NCI-H1105 (cell line): ENCODE results near the gene ANKRD44.

Source experiments
- DNase-seq: peaks from one replicate; lab custom pipeline; 2025; lab: John Stamatoyannopoulos, UW

The ANKRD44 gene

DNA sequence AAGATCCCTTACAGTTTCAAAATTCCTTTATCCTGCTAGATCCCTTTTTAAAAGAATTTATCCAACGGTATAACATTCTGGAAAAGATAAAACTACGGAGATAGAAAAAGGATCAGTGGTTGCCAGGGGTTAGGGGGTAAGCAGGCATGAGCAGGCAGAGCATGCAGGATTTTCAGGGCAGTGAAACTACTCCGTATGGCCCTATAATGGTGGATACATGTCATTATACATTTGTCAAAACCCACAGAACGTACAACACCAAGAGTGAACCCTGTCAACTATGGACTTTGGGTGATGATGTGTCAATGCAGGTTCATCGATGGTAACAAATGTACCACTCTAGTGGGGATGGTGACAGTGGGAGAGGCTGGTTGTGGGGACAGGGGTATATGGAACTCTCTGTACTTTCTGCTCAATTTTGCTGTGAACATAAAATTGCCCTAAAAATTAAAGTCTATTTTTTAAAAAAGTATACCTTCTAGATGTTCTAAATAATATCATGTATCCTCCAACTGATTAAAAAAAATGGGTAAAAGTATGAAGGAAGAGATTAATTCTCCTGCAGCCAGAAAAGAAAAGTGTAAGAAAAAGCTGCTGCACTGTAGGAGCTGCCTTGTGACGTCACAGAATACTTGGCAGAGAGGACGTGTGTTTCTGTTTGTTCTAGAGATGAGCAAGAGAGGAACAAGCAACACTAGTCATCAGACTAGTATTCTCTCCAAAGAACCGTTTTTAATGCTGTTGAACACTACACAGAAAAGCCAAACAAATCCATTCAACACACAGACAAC is 23.6 kb downstream of the ANKRD44 start:
- no peak for DNase-seq

DNA sequence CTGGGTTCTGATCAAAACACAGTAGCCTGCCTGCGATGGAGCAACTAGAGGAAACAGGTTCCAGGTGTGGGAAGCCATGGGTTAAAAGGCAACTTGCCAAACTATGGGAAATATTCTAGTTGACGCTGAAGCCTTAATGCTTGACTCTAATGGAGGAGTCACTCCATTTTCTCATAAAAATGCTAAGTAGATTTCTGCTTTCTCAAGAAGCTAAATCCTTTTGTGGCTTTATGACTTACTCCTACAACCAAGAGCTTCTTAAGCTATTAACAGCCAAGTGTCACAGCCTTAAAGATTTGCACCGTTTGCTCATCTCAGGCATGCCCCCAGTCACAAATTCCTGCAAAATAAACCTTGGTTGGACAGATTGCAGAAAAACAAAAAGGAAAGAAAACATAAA is 25.2 kb downstream of the ANKRD44 start:
- no peak for DNase-seq

DNA sequence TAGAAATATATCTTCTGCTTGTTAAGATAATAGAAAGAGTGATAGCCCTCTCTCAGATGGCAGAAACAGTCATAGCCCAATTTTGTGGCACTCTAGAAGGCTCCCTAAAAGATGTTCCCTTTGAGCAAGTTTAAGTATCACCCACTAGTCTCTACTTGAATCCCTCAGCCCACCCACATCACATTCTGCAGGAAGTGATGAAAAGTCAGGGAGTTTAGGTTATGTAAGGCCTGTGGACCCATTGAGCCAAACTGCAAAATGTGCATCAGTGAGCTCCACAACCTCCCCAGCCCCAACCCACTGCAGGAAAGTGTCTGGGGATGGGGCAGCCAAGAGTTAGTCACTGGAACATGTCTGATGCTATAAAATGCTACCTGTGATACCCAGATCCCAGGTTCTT is 25.6 kb downstream of the ANKRD44 start:
- no peak for DNase-seq

DNA sequence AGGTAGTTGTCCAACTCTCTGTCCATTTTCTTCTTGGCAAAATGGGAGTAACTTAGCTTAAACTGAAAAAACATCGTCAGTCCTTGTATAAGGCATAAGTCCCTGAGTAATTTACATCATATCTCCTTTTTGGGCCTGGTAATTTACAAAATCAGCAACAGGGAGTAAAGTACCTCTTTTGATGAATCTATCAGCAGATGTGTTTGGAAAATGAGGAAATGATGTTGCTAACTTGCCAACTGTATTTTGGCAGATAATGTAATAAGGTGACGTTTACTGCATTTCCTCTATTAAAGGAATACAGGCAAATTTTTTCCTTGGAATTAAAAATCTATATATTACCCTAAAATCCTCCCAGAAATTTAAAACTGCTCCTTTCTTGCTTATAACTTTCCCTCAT is 29.2 kb downstream of the ANKRD44 start:
- DNase-seq: no peak

DNA sequence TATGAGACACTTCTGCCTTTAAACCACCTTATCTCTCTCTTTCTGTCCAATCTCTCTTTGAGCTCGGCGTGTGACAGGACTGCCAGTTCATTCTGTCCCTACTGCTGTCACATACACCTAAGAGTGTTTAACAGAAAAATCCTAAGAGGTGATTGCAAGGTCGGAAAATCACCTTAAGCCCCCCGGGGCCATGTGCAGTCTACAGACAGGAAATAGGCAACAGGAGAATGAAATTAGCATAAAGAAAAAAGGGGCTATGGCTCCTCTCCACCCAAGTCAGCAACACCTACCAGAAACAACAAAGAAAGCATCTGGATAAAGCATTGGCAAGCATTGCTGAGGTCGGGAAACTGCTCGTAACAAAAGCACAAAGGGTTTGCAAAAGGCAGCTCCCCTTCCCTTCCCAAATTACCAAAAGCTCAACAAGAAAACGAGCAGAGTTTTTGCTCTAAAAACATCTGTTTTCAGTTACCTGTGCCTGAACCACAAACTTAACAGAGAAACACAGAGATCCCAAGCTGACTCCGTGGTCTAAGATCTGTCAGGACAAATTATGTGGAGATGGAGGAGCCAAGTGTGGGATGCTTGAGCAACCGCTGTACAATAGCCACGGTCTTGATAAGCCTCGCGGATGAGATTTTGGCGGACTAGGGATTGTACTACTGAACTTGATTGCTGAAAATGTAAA is 30.4 kb downstream of the ANKRD44 start:
- no peak for DNase-seq

DNA sequence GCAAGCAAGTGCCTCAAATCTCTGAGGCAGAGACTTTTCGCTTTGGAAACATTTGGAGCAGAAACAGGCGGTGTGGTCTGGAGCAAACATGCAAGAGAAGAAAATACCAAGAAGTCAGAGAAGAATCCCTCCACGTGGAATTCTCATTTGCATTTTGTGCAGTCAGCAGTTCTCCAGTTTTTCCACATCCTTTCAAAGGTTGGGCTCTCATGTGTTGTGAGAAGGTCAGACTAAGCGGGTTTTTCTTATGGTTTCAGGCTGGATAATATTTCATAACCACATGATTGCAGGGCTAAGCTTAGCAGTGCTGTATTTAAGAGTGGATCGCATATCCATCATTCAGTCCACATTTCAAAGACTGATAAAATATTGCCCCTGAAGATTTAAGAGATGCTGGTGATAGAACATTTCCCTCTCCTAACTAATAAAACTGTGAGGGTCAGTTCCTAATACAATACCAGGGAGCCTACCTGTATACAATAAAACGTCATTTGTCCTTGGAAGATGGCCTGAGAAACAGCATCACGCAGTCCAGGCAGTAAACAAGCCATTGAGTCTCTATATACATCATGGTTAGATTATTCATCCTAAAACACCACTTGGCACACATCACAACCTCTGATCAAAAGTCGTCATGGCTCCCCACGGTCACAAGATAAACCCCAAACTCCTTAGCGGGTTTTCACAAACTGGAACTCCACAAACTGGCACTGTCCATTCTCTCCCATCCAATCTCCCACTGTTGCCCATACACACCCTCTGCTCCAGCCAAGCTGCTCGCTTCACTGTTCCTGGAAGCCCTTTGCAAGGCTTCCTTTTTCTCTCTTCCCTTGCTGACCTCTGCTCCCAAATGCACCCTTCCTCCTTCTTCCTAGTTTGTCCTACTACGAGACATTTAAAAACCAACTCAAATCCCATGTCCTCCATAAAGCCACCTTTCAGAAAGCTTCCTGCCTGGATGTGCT is 31.5 kb downstream of the ANKRD44 start:
- DNase-seq: no peak

DNA sequence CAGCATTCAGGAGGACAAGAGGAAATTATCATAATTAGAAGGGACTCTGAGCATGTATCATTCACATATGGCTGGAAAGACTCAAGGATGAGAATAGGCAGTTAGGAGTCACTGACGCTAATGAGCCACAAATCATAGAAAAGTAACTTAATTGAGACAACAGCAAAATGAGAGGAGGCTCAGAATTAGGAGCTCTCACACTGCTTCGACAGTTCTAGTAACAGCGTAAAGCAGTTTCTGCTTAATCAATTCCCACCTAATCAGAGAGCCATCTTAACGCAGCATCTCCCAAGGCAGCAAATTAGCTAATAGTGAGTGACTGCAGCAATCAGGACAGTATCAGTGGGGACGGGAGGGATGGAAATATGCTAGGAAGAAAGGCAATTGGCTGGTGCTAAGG is 32.8 kb downstream of the ANKRD44 start:
- DNase-seq: no peak

DNA sequence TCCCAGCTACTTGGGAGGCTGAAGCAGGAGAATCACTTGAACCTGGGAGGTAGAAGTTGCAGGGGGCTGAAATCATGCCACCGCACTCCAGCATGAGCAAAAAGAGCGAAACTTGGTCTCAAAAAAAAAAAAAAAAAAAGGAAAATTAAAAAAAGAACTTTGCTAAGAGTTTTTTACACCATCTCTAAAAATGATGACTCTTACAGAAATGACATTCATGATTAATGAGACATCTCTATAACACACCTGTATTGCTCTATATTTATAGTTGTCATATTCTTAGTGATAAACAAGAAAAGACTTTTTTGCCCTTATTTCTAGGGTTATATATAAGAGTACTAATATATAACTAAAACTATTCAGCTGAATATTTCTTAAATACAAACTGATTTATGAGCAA is 34.4 kb downstream of the ANKRD44 start:
- DNase-seq: no peak

DNA sequence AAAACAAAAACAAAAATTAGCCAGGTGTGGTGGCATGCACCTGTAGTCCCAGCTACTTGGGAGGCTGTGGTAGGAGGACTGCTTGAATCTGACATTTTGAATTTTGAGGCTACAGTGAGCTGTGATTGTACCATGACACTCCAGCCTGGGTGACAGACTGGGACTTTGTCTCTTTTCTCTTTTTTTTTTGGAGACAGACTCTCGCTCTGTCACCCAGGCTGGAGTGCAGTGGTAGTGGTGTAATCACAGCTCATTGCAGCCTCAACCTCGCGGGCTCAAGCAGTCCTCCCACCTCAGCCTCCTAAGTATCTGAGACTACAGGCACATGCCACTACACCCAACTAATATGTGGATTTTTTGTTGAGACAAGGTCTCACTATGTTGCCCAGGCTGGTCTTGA is 35.6 kb downstream of the ANKRD44 start:
- DNase-seq: no peak

DNA sequence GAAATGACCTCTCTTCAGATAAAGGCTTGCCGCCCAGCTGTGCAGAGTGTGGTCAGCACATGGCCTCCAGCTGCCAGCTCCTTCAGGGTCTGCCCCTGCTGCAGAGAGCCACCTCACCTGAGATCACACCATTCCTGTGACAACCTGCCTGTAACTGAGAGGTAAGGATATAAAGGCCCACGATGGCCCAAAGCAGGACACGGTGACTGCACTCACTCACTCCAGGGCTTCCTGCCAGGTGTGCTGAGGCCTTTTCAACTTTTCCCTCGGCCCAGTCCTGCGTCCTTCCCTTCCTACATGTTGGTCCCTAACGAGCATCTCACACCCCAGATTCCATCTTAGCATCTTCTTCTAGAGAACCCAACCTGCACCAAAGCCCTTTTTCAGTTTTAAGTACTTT is 36.2 kb downstream of the ANKRD44 start:
- DNase-seq: no peak

DNA sequence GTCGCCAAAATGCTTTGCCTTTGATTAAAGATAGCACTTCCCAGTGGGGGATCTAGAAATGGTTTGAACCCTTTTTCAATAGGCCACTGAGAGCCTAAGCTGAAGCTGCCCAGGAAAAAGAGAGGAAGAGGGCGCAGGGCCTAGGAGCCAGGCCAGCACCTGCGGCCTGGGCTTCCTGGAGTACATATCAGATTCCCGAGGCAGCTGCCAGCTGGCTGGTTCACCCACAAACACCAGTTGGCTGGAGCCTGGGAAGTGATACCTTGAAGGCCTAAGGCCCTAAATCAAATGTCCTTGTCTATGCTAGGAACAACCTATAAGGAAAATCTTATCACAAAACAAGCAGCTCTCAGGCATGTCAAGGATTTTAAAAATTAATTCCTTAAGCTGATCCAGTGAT is 37.1 kb downstream of the ANKRD44 start:
- peak; percentile 65 for DNase-seq

DNA sequence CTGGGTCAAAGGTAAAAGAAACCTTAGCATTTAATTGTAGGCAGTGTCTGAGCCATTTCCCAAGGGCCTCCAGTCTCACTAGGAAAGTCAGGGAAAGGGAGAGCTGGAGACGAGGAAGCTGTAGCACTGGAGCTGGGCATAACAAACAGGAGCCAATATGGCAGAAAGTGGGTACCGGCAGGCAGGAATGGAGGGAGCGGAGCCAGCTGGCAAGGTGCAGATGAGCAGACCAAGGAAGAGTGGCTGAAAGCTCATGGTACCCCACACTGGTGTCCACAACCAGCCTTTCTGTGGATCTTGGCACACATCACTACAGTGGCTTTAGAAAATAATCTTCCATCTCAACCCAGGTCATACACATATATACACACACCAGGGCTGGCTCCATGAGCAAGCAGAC is 40.0 kb downstream of the ANKRD44 start:
- no peak for DNase-seq

DNA sequence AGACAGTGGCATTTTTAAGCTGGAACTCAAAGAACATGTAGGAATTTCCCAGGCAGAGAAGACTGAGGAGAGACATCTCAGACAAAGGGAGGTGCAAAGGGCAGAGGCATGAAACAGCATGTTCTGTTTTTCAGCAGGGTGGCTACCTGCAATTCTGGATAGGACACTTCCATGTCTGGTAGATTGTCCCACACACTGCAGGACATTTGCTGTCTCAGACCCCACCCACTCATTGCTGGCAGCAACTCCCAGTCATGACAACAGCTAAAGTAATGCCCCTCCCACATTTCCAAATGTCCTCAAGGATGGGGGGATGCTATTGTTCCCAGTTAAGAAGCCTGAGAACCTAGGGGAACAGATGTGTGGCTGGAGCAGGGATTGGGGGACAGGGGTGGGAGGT is 40.8 kb downstream of the ANKRD44 start:
- DNase-seq: no peak

DNA sequence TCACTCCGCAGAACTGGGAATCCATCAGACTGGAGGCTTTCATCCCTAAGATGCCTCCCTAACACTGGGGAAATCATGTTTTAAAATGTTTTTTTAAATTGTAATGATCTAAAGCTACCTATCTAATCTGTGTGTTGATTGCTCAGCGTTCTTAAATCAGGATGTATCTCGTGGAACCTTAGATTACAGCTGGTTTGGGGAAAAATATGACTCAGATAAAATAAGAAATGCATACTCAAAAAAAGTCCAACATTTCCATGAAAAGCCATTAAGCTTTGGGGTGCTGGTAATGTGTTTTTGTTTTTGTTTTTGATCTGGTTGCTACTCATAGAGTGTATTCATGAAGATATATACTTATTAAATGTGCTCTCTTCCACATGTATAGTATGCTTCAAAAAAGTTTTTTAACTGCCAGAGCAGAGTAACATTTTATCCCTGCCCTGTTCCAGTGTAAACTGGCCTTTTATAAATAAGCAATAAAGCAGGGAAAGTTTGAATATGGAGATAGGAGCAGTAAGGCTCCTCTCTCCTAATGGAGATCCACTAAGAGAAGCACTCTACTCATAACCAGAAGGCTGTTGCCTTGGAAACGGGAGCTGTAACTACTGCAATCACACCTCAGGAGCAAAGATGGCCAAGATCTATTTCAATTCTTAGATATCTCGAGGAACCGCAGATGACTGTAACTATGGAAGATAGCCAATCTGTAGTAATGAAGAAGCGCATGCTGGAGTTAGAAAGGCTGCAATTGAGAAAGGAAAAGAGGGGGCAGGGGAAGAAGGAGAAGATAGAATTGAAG is 41.6 kb downstream of the ANKRD44 start:
- no peak for DNase-seq

DNA sequence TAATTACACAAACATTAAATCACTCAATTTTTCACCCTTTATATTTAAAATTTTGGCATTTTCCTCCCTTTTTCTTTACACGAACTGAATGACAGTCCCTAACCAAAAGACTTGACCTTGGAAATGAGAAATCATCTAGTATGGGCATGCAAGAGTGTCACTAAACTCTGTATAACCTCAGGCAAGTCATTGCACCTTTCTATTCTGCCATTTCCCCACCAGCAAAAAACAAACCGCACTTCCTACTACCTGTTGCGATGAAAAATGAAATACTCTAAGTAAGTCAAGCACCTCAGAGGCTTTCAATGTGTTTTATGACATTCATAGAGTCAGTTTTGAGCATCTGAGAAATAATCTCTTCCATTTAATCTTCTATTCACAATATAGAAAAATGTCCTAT is 44.1 kb downstream of the ANKRD44 start:
- DNase-seq: no peak

DNA sequence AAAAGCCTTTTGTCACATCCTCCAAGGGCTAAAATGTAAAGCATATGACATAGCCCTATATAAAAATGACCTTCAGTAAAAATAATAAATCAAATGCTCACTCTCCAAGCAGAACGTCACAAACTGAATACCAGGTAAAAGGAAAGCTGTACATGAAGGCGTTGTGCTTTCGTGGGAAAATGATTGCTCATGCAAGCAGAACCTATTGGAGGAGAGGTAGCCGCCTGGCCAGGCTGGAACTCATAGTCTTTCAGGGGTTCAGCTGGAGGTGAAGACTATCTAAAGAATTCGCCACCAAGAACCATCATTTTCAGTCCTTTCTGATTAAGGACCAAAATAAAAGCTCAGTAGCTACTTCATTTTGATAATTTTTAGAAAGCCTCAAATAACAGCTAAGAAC is 44.7 kb downstream of the ANKRD44 start:
- no peak for DNase-seq

DNA sequence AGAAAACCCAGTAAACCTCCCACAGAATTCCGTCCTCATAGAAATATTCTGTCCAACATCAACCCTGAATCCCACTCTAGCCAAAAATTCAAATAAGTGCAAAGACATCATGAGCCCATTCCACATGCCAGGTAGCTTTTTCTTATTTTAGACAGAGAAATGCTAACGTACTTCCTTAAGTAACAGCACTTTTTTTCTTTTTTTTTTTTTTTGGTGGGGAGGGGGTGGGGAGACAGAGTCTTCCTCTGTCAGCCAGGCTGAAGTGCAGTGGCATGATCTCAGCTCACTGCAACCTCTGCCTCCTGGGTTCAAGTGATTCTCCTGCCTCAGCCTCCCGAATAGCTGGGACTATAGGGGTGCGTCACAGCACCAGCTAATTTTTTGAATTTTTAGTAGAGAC is 45.5 kb downstream of the ANKRD44 start:
- DNase-seq: no peak

DNA sequence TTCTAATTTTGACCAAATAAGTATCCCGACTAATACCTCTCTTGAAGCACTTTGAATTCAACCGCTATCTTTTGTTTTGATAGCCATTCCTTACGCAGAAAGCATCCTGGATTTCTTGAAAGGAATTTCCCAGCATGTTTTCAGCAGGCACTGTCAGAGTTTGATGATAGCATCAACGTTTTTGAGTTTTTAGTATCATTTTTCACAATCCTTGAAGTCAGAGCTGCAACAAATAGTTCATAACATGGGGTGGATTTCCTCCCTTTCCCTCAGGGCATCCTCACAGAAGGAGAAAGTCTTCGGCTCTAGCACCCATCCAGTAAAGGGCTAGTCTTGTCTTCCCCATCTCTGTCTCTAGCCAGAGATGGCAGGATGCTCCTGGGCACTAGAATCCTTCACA is 46.2 kb downstream of the ANKRD44 start:
- DNase-seq: no peak

DNA sequence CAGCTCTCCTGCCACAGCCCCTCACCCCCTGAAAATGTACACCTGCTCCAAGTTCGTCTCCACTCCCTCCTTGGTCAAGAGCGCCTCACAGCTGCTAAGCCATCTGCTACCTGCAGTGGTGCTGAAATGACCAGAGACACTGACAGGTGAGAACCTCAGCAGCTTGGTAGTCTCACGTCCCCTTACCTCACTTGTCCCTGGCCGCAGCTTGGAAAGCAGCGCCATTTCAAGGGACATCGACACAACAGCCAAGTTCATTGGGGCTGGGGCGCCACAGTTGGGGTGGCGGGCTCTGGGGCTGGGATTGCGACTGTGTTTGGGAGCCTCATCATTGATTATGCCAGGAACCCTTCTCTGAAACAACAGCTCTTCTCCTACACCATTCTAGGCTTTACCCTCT is 47.5 kb downstream of the ANKRD44 start:
- no peak for DNase-seq

DNA sequence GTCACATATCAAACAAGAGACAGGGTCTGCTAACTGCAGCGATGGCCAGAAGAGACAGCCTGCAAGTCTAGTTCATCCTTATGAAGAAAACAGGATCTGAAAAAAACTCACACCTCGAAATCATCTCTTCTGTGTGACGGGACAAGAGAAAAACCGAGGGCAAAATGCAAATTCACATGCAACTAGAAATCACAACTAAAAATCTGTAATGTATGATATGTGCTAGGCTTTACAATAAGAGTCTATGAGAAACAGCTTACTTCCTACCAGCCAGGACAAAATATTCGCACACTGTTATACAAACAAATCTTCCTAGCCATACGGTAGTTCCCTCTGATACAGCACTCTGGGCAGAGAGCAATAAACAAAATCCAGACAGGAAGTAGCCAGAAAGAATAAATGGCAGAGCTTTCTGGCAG is 48.8 kb downstream of the ANKRD44 start:
- DNase-seq: no peak

DNA sequence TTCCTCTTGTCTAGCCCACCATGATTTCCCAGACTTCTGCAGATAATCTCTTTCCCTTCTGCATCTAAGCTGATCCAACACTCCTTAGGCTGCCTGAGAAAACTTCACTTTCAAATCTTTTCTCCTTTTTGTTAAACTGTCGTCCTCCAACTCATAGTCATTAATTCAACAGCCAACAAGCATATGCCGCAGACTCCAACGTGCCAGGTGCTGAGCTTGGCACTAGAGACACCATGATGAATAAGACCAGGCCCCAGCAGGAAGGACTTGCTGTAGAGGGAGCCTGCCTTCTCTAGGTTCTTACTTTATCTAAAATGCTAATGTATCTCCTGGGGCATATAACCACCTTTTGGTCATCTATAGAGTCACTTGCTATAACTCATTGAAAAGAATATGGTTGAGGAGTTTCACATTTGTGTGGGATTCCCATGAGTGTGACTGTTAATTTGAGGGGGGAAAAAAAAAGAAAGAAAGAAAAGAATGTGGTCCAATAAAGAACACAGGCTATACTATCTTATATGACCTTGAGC is 51.0 kb downstream of the ANKRD44 start:
- no peak for DNase-seq

DNA sequence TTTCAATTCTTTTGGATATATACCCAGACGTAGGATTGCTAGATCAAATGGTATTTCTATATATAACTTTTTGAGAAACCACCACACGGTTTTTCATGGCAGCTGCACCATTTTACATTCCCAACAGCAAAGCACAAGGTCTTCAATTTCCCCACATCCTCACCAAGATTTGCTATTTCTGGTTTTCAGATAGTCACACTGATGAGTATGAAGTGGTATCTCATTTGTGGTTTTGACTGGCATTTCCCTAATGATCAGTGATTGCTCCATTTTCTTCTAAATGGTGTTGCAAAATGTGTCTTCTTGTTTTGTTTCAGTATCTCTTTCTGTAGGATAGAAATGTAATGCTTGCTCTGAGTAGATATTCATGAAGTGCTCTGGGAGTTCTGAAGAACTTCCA is 52.0 kb downstream of the ANKRD44 start:
- DNase-seq: no peak
